Measurements from ENCODE around the gene PLA2G4A.
A peak's percentile ranks its signal among the peaks of the same experiment; 100 is the strongest.

The PLA2G4A gene

GRCh38 chr1:186999506-186999905 is 170.8 kb downstream of the PLA2G4A start:
- H3K4me3 ChIP-seq (ENCODE audit: low read depth, low read length), result no peak overlapping the region
- TF ChIP-seq CTCF (IDR thresholded peaks at IDR 0.05; ENCODE audit: control insufficient read depth, extremely low read depth, insufficient read depth), result no peak
- no peak for DNase-seq (ENCODE audit: low read depth)

- no peak overlapping the region for H3K4me3 ChIP-seq (ENCODE audit: low read depth, low read length)
- no peak for TF ChIP-seq CTCF (IDR thresholded peaks at IDR 0.05; ENCODE audit: control insufficient read depth, extremely low read depth, insufficient read depth)
- no peak for DNase-seq (ENCODE audit: low read depth)
Measured at GRCh38 chr1:187001198-187001889, 172.6 kb downstream of the PLA2G4A start.

- no peak for TF ChIP-seq CTCF (IDR thresholded peaks at IDR 0.05; ENCODE audit: control insufficient read depth, extremely low read depth, insufficient read depth)
Measured at GRCh38 chr1:187003353-187003752, 174.6 kb downstream of the PLA2G4A start.

GRCh38 chr1:187006896-187007295 is 178.1 kb downstream of the PLA2G4A start:
- no peak overlapping the region for H3K4me3 ChIP-seq (ENCODE audit: low read depth, low read length)
- TF ChIP-seq CTCF (IDR thresholded peaks at IDR 0.05; ENCODE audit: control insufficient read depth, extremely low read depth, insufficient read depth), result no peak
- DNase-seq (ENCODE audit: low read depth), result no peak

More at GRCh38 chr1:187003353-187003752, 174.6 kb downstream of the PLA2G4A start:
- no peak for DNase-seq (ENCODE audit: low read depth)
- H3K4me3 ChIP-seq (ENCODE audit: low read depth, low read length), result no peak overlapping the region

GRCh38 chr1:187009320-187009719 is 180.6 kb downstream of the PLA2G4A start:
- no peak for DNase-seq (ENCODE audit: low read depth)
- H3K4me3 ChIP-seq (ENCODE audit: low read depth, low read length), result no peak overlapping the region
- no peak for TF ChIP-seq CTCF (IDR thresholded peaks at IDR 0.05; ENCODE audit: control insufficient read depth, extremely low read depth, insufficient read depth)

- no peak for DNase-seq (ENCODE audit: low read depth)
- peak; percentile 42 for TF ChIP-seq CTCF (IDR thresholded peaks at IDR 0.05; ENCODE audit: control insufficient read depth, extremely low read depth, insufficient read depth)
- no peak overlapping the region for H3K4me3 ChIP-seq (ENCODE audit: low read depth, low read length)
Measured at GRCh38 chr1:187010571-187011309, 182.0 kb downstream of the PLA2G4A start.

All from LNCaP clone FGC (cell line).